ENCODE data around the gene POLR3G.

POLR3G gene, protein sequence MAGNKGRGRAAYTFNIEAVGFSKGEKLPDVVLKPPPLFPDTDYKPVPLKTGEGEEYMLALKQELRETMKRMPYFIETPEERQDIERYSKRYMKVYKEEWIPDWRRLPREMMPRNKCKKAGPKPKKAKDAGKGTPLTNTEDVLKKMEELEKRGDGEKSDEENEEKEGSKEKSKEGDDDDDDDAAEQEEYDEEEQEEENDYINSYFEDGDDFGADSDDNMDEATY

GRCh38 chr5:90474235-90475107, at the start of gene POLR3G, which contains the start of gene MBLAC2:
Gene POLR3G (plus strand): TSS chr5:90474864. CDS start chr5:90485568, 10,704 bp downstream.
Gene MBLAC2 (minus strand): TSS chr5:90474771. CDS start chr5:90474292, 479 bp downstream.
- Histone ChIP-seq H3K36me3 (ENCODE audit: insufficient read depth, low read length) (peaks cover 16% of the 10 kb centered on the region), H3K9me3 (ENCODE audit: low read depth, low read length) (no peaks in the 10 kb centered on the region), H3K4me3 (peak within 1 kb of the TSS; percentile 84), H3K9ac (ENCODE audit: insufficient read length) (peak within 1 kb of the TSS; percentile 85), H3K27ac (no peak within 1 kb of the TSS)
- TF ChIP-seq EZH2 (IDR thresholded peaks at IDR 0.05) (no peak), POLR2AphosphoS5 (IDR thresholded peaks at IDR 0.05; ENCODE audit: borderline replicate concordance, low read depth, low read length) (peak; percentile 97), FOXP2 (optimal IDR thresholded peaks at IDR 0.05; ENCODE audit: control extremely low read depth, extremely low read length, insufficient read depth) (peak; percentile 95)
- DNase-seq (ENCODE audit: low read depth, low spot score): peak; percentile 70

DNA sequence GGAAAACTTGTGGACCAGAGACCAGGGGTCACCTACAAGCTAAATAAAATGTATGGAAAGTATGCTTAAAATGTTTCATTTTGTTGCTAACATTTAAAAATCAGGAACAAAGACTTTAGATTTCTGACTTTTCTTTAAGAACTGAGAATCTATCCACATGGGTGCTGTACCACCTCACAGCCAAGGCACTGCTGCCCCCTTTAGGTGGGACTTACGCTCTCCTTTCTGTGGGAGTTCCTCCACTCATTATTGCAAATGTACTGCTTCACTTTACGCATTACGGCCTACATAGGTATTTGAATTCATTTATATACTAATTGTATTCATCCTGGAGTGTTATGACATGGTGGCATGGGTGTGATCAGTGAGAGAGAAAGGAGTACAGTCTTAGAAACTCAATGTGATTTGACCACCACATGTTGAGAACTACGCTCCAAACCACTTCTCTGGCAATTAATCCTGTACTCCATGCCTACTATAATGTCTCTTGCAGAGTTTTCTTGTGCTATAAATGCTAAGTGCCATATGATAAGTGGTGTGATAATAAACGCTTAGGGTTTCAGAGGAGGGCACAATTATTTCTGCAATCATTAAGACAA, 40.4 kb upstream of the POLR3G start:
- peak; percentile 30 for DNase-seq (ENCODE audit: low read depth, low spot score)
- Histone ChIP-seq H3K4me3 (no peak overlapping the region), H3K9me3 (ENCODE audit: low read depth, low read length) (no peaks in the 10 kb centered on the region), H3K27ac (no peak overlapping the region), H3K9ac (ENCODE audit: insufficient read length) (peak overlapping the region; percentile 14), H3K36me3 (ENCODE audit: insufficient read depth, low read length) (no peaks in the 10 kb centered on the region)
- TF ChIP-seq EZH2 (IDR thresholded peaks at IDR 0.05) (no peak), POLR2AphosphoS5 (IDR thresholded peaks at IDR 0.05; ENCODE audit: borderline replicate concordance, low read depth, low read length) (no peak), FOXP2 (optimal IDR thresholded peaks at IDR 0.05; ENCODE audit: control extremely low read depth, extremely low read length, insufficient read depth) (no peak)

GRCh38 chr5:90437663-90438062, 37.0 kb upstream of the POLR3G start:
- no peak overlapping the region for H3K9ac ChIP-seq (ENCODE audit: insufficient read length)
- no peak for TF ChIP-seq POLR2AphosphoS5 (IDR thresholded peaks at IDR 0.05; ENCODE audit: borderline replicate concordance, low read depth, low read length)
- TF ChIP-seq FOXP2 (optimal IDR thresholded peaks at IDR 0.05; ENCODE audit: control extremely low read depth, extremely low read length, insufficient read depth): no peak
- TF ChIP-seq EZH2 (IDR thresholded peaks at IDR 0.05): no peak
- H3K36me3 ChIP-seq (ENCODE audit: insufficient read depth, low read length): no peaks in the 10 kb centered on the region
- H3K9me3 ChIP-seq (ENCODE audit: low read depth, low read length): no peaks in the 10 kb centered on the region
- no peak overlapping the region for H3K27ac ChIP-seq
- no peak overlapping the region for H3K4me3 ChIP-seq
- no peak for DNase-seq (ENCODE audit: low read depth, low spot score)

DNA sequence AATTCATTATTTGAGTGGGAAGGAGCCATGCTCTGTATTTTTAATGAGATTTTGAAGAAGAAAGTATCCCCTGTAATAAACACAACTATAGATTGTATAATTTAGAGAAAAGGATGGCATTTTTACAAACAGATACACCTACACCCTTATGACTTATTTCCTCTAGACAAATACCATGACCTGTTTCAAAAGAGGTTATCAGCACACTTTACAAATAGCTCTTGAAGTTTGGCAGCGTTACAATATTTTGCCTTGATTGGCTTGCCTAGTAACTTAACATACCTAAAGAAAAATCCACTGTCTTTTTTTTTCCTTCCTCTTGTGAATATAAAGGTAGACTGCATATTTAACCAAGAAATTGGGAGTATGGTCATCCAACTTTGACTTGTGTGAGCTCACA, 36.6 kb upstream of the POLR3G start:
- H3K9me3 ChIP-seq (ENCODE audit: low read depth, low read length): no peaks in the 10 kb centered on the region
- H3K4me3 ChIP-seq: no peak overlapping the region
- DNase-seq (ENCODE audit: low read depth, low spot score): no peak
- no peak overlapping the region for H3K27ac ChIP-seq
- TF ChIP-seq POLR2AphosphoS5 (IDR thresholded peaks at IDR 0.05; ENCODE audit: borderline replicate concordance, low read depth, low read length) (no peak), FOXP2 (optimal IDR thresholded peaks at IDR 0.05; ENCODE audit: control extremely low read depth, extremely low read length, insufficient read depth) (no peak), EZH2 (IDR thresholded peaks at IDR 0.05) (no peak)
- no peaks in the 10 kb centered on the region for H3K36me3 ChIP-seq (ENCODE audit: insufficient read depth, low read length)
- H3K9ac ChIP-seq (ENCODE audit: insufficient read length): no peak overlapping the region

GRCh38 chr5:90440644-90441043, 34.0 kb upstream of the POLR3G start:
- Histone ChIP-seq H3K9ac (ENCODE audit: insufficient read length) (no peak overlapping the region), H3K27ac (no peak overlapping the region), H3K9me3 (ENCODE audit: low read depth, low read length) (no peaks in the 10 kb centered on the region), H3K36me3 (ENCODE audit: insufficient read depth, low read length) (no peaks in the 10 kb centered on the region), H3K4me3 (no peak overlapping the region)
- DNase-seq (ENCODE audit: low read depth, low spot score): no peak
- no peak for TF ChIP-seq FOXP2 (optimal IDR thresholded peaks at IDR 0.05; ENCODE audit: control extremely low read depth, extremely low read length, insufficient read depth)
- TF ChIP-seq POLR2AphosphoS5 (IDR thresholded peaks at IDR 0.05; ENCODE audit: borderline replicate concordance, low read depth, low read length): no peak
- no peak for TF ChIP-seq EZH2 (IDR thresholded peaks at IDR 0.05)

- Histone ChIP-seq H3K36me3 (ENCODE audit: insufficient read depth, low read length) (no peaks in the 10 kb centered on the region), H3K4me3 (no peak overlapping the region), H3K9ac (ENCODE audit: insufficient read length) (no peak overlapping the region), H3K27ac (no peak overlapping the region), H3K9me3 (ENCODE audit: low read depth, low read length) (no peaks in the 10 kb centered on the region)
- TF ChIP-seq EZH2 (IDR thresholded peaks at IDR 0.05): no peak
- no peak for TF ChIP-seq FOXP2 (optimal IDR thresholded peaks at IDR 0.05; ENCODE audit: control extremely low read depth, extremely low read length, insufficient read depth)
- TF ChIP-seq POLR2AphosphoS5 (IDR thresholded peaks at IDR 0.05; ENCODE audit: borderline replicate concordance, low read depth, low read length): no peak
- no peak for DNase-seq (ENCODE audit: low read depth, low spot score)
Measured at GRCh38 chr5:90446961-90447360, 27.7 kb upstream of the POLR3G start.

- TF ChIP-seq FOXP2 (optimal IDR thresholded peaks at IDR 0.05; ENCODE audit: control extremely low read depth, extremely low read length, insufficient read depth) (no peak), EZH2 (IDR thresholded peaks at IDR 0.05) (no peak), POLR2AphosphoS5 (IDR thresholded peaks at IDR 0.05; ENCODE audit: borderline replicate concordance, low read depth, low read length) (no peak)
- H3K36me3 ChIP-seq (ENCODE audit: insufficient read depth, low read length): peaks cover 6% of the 10 kb centered on the region; the same call in 1 of the 2 replicates
- H3K27ac ChIP-seq: no peak overlapping the region
- no peak overlapping the region for H3K9ac ChIP-seq (ENCODE audit: insufficient read length)
- no peak for DNase-seq (ENCODE audit: low read depth, low spot score)
- no peak overlapping the region for H3K4me3 ChIP-seq
- no peaks in the 10 kb centered on the region for H3K9me3 ChIP-seq (ENCODE audit: low read depth, low read length)
Measured at GRCh38 chr5:90461288-90461687, 13.4 kb upstream of the POLR3G start.

Data from SK-N-MC (cell line).